ENCODE data around the gene KRT71.

Gene KRT71

DNA sequence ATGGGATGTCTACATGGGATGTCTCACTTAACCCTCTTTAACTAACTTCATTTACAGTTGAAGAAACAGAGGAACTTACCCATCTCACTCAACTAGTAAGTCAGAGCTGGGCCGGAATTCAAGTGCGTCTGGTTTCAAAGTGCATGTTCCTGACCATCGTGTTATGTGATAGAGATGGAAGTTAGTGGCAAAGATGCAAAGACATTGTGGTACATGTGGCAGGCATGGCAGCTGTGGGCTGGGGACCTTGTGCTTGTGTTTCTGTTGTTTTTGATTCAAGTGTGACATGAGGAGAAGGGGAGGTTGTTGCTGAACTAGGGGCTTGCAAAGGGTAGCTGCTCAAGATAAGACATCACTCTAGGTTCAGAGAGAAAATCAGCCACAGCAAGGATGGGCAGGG is 23.0 kb upstream of the KRT71 start:
- DNase-seq (ENCODE audit: low read depth in 1 of 2, low spot score in 1 of 2), result no peak

GRCh38 chr12:52575256-52575655 is 22.3 kb upstream of the KRT71 start:
- no peak for DNase-seq (ENCODE audit: low read depth in 1 of 2, low spot score in 1 of 2)

DNA sequence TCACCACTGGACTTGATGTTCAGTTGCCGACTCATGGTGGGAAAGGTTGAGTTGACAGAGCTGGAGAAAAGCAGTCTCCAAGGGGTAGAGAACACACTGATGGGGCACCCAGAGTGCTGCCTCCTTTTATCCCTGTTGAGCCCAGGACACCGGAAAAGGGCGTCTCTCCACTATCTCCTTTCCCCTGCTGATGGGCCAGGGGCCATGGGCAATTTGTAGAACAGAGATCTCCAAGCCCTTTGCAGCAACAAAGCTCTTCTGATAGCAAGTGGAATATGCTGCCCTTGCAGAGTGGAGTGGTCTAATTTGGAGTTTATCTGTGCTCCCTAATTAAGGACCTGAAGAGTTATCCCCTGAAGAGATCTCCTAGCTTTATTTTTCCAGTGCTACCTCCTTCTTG is 20.8 kb upstream of the KRT71 start, which contains the start of gene KRT74:
Gene KRT74, minus strand, starts transcription at position 101 of the 400 bp plus-strand sequence. Its CDS starts 66 bp downstream, at position 35.
- no peak for DNase-seq (ENCODE audit: low read depth in 1 of 2, low spot score in 1 of 2)

- no peak for DNase-seq (ENCODE audit: low read depth in 1 of 2, low spot score in 1 of 2)
Measured at GRCh38 chr12:52573306-52573705, 20.4 kb upstream of the KRT71 start.

GRCh38 chr12:52570511-52570910 is 17.6 kb upstream of the KRT71 start:
- no peak for DNase-seq (ENCODE audit: low read depth in 1 of 2, low spot score in 1 of 2)

- no peak for DNase-seq (ENCODE audit: low read depth in 1 of 2, low spot score in 1 of 2)
Measured at GRCh38 chr12:52568111-52568510, 15.2 kb upstream of the KRT71 start.

DNA sequence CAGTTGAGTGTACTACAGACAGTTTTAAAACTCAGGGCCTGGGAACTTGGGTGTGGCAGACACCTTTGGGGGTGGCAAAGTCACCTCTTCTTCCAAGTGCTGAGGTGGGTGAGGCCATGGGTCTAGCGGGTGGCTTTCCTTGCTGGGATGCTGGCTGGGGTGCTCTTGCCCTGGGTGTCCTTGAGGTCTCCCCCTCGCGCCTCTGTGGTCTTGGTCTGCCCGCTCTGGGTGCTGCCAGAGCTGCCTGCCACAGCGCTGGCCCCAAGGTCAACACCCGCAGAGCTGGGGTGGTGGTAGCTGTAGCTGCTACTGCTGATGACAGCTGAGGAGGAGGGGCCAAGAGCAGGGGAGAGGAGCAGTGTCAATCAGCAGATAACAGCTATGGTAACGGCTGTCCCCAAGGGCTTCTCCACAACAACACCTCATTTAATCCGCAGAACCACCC is 13.9 kb upstream of the KRT71 start:
- DNase-seq (ENCODE audit: low read depth in 1 of 2, low spot score in 1 of 2), result no peak

DNA sequence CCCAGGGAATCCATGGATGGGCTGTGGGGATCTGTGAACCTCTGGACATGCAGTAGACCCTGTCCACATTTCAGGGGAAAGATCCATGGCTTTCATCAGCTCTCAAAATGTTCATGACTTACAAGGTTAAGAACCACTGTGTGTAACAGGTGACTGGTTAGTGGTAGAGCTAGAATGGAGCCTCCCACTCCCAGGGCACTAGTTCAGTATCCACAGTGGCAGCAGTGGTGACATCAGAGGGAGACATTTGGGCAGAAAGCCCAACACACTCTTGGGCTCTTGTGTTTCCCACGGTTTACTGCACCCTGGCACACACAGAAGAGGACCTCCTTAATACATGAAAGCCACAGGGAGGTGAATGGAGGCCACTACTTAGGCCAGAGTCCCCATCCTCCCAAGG is 11.6 kb upstream of the KRT71 start:
- no peak for DNase-seq (ENCODE audit: low read depth in 1 of 2, low spot score in 1 of 2)

DNA sequence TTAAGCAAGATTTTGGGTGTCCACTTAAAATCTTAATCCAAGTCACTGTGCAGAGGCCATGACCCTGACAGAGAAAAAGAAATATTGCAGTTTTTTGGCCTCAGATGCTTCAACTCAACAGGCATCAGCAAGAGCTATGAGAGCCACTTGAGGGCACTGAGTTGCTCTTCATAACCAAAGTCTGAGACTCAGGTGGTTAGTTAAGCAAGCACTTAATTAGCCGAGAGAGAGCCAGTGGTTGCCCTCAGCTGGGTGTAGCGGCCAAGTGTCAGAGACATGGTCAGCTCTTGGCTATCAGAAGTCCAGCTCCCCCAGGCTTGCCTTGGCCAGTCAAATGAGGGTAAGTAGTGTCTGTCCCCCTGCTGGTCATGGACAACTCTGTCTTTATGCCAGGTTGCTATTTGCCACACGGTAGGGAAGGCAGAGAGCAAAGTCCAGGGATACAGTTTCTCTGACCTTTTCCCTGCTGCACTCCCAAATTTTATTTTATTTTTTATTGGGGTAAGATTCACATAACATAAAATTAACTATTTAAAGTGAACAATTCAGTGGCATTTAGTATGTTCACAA is 9.0 kb upstream of the KRT71 start:
- DNase-seq (ENCODE audit: low read depth in 1 of 2, low spot score in 1 of 2), result no peak

GRCh38 chr12:52559979-52560378 is 7.0 kb upstream of the KRT71 start:
- DNase-seq (ENCODE audit: low read depth in 1 of 2, low spot score in 1 of 2), result no peak

DNA sequence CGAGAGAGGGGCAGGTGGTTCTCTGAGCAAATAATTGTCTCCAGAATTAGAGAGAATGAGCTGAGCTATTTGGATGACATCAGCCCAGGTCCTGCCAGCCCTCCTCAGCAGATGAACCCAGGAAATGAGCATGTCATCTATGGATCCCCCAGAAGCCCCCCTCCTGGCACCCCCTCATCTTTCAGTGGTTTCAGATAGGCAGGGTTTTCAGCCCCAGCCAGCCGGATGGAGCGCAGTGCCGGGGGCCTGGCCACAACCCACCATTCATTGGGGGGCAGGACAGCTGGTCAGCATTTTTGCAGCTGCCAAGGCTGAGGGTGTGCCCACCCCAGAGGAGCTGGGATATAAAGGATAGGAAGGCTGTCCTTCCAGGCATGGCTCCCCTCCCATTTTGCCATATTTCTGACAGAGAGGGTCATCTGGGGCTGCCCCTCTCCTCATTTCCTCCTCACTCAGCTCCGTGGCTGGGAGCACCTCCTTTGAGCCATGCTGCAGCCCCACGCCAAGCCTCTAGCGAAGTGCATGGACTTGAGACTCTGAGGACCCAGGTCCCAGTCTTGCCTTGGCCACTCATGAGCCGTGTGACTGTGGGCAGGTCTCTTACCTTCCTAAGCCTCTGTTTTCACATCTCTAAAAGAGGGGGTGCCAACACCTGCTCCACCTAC is 6.0 kb upstream of the KRT71 start:
- DNase-seq (ENCODE audit: low read depth in 1 of 2, low spot score in 1 of 2), result no peak

DNA sequence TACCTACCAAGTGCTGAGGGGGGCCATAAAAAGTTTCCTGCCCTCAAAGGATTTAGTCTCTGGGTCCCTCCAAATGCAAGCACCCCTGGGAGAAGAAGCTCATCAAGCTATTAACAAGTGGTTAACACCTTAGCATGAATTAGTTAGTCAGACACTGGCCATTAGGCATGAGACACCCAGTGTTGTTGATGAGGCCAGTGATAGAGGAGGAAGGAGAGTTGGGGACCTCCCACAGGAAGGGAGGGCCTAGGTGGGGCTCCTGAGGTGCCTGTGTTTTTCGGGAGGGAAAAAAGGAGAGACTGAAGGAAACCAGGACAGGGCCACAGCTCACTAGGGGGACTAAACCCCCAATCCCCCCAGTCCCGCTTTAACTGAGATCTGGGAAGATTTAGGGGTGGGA is 4.5 kb upstream of the KRT71 start:
- no peak for DNase-seq (ENCODE audit: low read depth in 1 of 2, low spot score in 1 of 2)

DNA sequence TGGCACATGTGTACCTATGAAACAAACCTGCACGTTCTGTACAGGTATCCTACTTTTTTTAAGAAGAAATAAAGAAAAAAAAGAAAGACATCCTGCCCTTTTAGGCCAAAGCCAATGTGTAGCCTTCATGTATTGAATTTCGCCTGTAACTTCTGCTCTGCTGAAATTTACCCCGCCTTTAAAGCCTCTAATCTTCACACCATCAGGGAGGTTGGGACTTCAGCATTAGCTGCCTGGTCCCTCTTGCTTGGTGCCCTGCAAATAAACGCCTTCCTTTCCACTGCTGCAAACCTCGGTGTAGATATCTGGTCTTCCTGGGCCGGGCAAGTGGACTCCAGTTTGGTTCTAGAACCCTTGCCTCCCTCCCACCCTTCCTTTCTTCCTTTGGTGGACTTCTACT is 2.6 kb upstream of the KRT71 start:
- no peak for DNase-seq (ENCODE audit: low read depth in 1 of 2, low spot score in 1 of 2)

DNA sequence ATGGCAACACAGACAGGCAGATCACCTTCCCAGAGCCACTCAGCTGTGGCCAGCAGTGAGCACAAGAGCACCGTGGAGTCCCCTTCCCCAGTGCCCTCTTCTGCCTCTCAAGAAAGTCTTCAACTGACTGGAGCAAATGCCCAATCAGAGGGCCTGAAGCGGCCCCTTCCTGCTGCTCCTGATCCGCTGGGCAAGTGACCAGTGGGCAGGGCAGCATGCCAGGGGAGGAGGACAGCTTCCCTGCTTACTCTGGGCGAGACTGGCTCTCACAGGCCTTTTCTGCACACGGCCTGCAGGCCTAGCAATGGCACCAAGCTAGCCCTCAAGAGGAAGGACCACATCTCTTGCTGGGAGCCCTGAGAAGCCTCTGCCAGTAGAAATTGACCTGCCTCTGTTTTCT is 890 bp downstream of the KRT71 start:
- no peak for DNase-seq (ENCODE audit: low read depth in 1 of 2, low spot score in 1 of 2)

GRCh38 chr12:52551216-52551865 is 1.6 kb downstream of the KRT71 start:
- no peak for DNase-seq (ENCODE audit: low read depth in 1 of 2, low spot score in 1 of 2)

DNA sequence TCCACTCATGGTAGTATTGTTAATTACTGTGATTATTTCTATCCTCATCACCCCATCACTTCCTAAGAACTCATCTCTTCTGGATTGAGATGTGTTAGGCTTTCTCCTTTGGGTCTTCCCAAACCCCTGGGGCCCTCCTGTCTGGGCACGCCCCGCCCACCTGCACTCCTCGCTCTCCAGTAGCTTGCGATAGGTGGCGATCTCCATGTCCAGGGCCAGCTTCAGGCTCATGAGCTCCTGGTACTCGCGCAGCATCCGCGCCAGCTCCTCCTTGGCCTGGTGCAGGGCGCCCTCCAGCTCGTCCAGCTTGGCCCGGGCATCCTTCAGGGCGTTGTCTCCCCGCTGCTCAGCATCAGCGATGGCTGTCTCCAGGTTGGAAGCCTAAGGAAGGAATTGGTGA is 6.8 kb downstream of the KRT71 start:
- no peak for DNase-seq (ENCODE audit: low read depth in 1 of 2, low spot score in 1 of 2)

- no peak for DNase-seq (ENCODE audit: low read depth in 1 of 2, low spot score in 1 of 2)
Measured at GRCh38 chr12:52543985-52544883, 8.7 kb downstream of the KRT71 start.

GRCh38 chr12:52542785-52543318 is 10.1 kb downstream of the KRT71 start:
- no peak for DNase-seq (ENCODE audit: low read depth in 1 of 2, low spot score in 1 of 2)

- no peak for DNase-seq (ENCODE audit: low read depth in 1 of 2, low spot score in 1 of 2)
Measured at GRCh38 chr12:52542157-52542556, 10.8 kb downstream of the KRT71 start.

- no peak for DNase-seq (ENCODE audit: low read depth in 1 of 2, low spot score in 1 of 2)
Measured at GRCh38 chr12:52541709-52542108, 11.2 kb downstream of the KRT71 start.

GRCh38 chr12:52540531-52540930 is 12.4 kb downstream of the KRT71 start:
- no peak for DNase-seq (ENCODE audit: low read depth in 1 of 2, low spot score in 1 of 2)
